SIG-M5 treated with dmso at 0.1 percent for 504 hours (cell line): Measurements from ENCODE around the gene EAF2.
"Not testable (repeated sequence)": the region's sequence is repeated elsewhere in the genome, so short reads cannot be mapped to it uniquely, and the experiment has no call there.

Experiments
- DNase-seq: peaks from one replicate; lab custom pipeline; 2025; ENCODE audit not compliant: unreplicated experiment; lab: John Stamatoyannopoulos, UW

Gene EAF2

DNA sequence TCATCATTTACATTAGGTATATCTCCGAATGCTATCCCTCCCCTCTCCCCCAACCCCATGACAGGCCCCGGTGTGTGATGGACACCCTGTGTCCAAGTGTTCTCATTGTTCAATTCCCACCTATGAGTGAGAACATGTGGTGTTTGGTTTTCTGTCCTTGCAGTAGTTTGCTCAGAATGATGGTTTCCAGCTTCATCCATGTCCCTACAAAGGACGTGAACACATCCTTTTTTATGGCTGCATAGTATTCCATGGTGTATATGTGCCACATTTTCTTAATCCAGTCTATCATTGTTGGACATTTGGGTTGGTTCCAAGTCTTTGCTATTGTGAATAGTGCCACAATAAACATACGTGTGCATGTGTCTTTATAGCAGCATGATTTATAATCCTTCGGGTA is 22.8 kb downstream of the EAF2 start:
- not testable (repeated sequence) for DNase-seq

DNA sequence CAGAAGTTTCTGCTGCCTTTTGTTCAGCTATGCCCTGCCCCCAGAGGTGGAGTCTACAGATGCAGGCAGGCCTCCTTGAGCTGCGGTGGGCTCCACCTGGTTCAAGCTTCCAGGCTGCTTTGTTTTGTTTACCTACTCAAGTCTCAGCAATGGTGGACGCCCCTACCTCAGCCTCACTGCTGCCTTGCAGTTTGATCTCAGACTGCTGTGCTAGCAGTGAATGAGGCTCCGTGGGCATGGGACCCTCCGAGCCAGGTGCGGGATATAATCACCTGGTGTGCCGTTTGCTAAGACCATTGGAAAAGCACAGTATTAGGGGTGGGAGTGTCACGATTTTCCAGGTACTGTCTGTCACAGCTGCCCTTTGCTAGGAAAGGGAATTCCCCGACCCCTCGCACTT is 28.2 kb downstream of the EAF2 start:
- DNase-seq, result not testable (repeated sequence)

DNA sequence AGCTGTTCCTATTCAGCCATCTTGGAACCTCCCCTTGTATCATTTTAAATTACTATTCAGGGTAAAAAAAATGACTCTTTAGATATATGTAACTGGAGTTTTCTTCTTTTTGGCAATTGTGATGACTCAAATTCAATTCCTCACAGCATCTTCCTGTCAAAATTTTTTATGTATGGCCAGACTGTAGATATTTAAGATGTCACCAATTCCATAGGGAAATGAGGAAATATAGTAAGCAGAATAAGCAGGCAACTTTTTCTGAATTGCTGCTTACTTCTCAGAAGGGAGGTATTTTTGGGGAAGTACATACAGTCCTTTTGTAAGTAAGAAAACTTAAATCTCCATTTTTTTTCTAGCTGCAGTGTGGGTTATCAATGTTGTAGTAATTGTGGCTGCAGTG is 28.8 kb downstream of the EAF2 start:
- no peak for DNase-seq

DNA sequence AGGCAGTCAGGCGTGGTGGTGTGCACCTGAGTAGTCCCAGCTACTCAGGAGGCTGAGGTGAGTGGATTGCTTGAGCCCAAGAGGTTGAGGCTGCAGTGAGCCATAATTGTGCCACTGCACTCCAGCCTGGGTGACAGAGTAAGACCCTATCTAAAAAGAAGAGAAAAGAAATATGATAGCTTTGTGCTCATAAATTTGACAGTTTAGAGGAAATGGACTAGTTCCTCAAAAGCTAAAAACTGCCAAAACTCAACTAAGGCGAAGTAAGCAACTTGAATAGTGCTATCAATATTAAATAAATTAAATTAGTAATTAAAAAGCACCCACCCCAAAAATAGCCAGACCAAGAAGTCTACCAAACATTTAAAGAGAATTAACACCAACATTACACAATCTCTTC is 34.7 kb downstream of the EAF2 start:
- DNase-seq, result no peak

DNA sequence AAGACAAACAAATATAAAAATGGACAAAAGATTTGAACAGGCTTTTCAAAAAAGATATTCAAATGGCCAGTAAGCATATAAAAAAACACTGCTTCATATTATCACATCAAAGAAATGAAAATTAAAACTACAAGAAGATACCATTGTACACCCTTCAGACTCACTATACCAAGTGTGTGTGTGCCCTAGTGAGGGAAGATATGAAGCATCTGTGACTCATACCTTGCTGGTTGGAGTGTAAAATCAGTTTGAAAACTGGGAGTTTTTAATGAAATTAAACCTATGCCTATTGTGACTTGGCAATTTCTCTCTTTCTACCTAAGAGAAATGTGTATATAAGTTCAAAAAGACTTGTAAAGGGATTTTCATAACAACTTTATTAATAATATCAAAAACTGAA is 35.7 kb downstream of the EAF2 start:
- DNase-seq, result no peak

DNA sequence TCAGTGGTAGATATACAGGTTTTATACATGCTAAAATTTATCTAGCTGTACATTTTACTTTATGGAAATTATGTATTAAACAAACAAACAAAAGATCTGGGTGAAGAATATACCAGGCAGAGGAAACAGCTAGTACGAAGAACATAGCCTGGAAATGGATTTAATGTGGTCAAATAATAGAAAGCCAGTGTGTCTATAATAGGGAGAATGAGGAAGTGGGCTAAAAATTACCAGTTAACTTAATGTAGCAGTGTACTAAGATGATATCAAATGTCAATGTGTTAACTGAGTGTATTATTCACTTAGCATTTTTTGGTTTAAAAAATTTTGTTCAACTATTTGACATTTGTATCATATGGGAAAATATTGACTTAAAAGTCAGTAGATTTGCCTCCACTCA is 36.4 kb downstream of the EAF2 start:
- peak; percentile 47 for DNase-seq

DNA sequence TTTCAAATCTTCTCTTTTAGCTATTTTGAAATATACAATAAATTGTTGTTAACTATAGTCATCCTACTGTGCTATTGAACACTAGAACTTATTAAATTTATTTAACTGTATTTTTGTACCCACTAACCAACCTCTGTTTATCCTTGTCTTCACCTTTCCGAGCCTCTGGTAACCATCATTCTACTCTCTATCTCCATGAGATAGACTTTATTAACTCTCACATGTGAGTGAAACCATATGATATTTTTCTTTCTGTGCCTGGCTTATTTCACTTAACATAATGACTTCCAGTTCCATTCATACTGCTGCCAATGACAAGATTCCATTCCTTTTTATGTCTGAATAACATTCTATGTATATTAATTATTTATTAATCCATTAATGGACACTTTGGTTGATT is 43.4 kb downstream of the EAF2 start:
- no peak for DNase-seq

DNA sequence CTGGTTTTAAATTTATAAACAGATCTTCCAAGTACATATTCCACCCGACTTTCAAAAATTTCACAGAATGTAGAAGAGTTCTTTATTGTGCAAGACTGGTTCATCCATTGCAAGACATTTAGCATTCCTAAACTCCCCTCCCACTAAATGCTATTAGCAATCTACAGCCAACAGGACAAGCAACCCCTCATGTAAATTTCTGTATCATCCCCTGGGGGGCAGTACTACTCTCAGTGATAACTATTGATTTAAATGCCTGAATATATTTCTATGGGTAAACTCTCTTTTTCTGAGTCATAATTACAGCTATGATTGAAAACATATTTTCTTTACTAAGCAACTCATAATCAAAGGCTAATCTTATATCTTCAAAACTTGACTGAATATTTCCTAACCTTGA is 48.5 kb downstream of the EAF2 start:
- DNase-seq, result peak; percentile 17

DNA sequence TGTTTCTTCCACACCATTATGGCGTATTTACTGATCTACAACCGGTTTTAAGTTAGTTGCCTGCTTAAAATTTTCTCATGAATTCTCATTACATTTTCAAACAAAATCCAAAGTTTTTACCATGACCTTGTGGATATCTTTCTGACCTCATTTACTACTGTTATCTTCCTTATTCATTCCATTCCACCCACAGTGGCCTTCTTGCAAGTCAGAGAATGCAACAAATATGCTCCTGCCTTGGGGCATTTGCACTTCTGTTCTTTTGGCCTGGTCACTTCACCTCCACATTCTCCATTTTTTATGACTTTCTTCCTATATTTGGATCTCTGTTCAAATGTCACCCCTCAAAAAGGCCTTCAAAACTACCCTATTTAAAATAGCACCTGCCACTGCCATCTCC is 50.4 kb downstream of the EAF2 start:
- no peak for DNase-seq

DNA sequence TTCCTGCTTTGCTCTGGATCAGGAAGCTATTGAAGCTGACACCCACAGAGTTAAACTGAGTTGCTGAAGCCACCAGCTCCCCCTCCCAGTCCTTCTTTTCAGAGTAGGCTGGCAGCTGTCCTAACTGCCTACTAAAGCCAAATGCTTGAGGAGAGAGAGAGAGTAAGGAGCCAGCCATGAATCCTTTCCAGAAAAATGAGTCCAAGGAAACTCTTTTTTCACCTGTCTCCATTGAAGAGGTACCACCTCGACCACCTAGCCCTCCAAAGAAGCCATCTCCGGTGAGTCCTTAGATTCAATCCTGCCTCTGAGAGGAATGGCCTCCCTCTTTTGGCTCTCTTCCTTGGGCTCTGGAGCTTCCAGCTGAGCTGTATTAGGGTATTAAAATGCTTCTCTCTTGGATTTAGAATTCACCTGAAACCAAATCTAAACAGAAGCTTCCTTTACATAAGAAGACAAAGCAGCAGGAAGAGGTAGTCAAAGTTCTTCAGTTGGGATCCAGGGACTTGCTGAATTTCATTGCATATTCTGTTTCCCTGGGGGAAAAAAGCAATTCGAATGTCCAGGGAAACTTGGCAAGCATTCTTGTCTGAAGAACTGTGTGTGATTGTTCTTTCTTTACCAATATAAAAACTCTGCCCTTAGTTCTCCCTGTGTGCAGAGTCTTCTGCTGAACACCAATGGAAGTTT is 59.4 kb downstream of the EAF2 start, which contains the start of gene SLC15A2:
Gene SLC15A2, plus strand, starts transcription at position 101 of the 690 bp plus-strand sequence. Its CDS starts 76 bp downstream, at position 177.
- no peak for DNase-seq

DNA sequence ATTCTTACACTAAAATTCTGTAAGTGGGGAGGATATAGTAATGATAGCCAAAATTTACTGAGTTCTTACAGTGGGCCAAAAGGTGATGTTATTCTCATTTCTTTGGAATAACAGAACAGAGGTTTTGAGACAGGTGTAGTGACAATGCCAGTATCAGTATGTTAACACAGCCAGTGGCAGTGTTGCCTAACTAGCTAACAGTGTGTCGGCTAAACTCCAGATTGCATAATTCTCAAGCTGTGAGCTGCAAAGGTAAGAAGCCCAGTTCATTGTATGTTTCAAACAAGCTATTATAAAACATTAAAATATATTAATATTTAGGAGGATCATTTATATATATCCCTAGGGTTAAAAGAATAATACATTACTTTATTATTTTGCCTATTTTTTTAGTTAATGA is 60.1 kb downstream of the EAF2 start:
- no peak for DNase-seq

DNA sequence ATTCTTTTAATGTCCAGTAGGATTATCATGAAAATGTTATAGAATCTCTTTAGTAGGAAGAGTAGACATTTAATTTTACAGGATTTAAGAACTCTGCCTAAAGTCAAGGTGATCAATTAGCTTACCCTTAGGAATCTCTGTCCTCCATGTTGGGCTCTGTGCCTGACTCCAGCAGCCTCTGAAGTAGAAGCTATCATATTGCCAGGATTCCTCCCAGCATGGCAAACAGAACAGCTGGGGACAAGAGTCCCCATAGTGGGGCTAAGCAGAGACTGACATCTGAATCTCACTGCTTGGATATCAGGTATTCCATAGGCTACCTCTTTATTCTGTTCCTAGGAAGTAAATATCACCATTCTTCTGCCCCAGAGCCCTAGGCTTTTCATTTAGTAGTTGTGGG is 60.7 kb downstream of the EAF2 start:
- DNase-seq, result no peak

DNA sequence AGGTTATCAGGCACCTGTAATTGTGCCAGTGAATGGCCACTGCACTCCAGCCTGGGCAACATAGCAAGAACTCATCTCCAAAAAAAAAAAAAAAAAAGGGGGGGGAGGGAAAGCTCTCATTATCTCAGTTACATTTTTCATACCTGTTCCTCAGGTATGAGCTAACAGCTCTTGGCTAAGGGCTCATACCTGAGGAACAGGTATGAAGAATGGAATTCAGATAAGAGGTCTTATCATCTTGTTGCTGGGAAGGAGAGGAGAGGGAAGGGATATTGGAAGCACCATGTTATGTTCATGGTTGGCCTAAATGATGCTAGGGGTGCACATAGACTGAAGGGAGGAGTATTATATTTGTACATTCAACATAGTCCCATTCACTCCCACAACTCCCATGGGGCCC is 61.8 kb downstream of the EAF2 start:
- DNase-seq, result no peak

DNA sequence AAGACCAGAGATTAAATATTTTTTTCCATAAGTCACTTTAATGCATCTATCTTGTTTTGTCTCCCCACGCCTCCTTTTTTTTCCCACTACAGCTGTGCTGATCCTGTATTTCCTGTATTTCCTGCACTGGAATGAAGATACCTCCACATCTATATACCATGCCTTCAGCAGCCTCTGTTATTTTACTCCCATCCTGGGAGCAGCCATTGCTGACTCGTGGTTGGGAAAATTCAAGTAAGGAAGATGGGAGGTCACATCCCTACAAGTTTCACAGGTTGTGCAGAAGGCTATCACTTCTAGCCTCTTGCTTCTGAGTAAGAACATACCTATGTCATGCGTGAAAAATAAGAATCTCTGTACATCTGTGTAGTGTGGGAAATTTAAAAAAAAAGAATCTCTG is 62.3 kb downstream of the EAF2 start:
- no peak for DNase-seq

DNA sequence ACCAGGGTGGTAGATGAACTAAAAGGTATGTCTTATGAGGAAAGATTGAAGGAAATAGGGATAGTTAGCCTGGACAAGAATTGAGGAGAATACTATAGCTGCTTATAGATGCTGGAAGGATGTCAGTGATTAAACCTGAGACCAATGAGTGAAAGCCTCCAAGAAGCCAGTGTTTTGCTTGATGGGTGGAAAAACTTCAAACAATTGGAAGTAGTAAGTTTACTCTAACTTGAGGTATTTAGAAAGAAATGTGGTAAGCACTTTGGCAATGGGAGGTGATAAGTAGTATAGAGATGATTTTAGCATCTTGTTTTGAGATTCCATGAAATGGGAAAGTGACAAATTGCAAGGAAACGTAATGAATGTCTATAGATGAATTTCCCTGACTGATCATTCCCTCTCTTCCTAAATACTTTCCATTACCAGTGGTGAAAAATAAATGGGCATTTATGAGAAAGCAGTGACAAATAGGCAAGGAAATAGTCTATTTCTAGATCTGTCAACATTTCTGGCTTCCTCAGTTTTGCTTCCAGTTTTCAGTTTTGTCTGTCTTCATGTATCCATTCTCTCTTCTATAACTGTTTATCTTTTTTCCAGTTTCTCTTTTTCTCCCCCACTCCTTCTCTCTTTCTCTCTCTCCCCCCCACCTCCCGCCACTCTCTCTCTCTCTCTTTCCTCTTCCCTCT is 78.4 kb downstream of the EAF2 start:
- DNase-seq, result peak; percentile 6

DNA sequence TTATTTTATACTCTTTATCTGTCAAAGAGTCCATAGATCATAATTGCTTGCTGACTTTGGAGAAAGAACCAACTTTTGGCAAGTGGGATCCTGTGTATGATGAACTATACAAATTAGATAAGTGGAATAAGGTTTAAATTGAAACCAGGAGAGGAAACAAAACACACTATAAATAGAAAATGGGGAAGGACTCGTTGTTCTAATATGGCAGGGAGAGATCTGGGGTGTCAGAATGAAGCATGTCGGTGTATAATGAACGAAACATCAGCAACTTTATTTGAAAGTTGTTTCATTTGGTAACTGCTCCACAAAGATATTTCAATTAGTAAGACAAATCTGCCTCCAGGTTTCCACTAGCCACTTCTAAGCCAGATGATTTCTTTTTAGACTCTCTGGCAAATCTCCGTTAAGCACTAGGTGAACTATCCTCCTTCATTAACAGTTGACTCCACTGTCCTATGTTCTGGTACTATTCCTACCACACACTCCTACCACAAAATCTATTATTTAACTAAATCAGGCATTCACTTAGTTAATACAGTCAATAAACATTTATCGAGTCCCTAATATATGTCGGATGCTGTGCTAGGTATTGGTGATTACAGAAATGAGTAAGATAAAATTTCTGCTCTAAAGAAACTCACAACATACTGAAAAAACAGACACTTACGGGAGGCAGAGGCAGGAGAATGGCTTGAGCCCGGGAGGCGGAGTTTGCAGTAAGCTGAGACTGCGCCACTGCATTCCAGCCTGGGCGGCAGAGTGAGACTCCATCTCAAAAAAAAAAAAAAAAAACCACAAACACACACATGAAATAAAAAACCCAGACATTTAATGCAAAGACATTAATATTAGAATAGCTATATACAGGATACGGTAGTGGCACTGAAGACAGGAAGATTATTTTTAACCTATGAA is 79.3 kb downstream of the EAF2 start:
- peak; percentile 33 for DNase-seq

DNA sequence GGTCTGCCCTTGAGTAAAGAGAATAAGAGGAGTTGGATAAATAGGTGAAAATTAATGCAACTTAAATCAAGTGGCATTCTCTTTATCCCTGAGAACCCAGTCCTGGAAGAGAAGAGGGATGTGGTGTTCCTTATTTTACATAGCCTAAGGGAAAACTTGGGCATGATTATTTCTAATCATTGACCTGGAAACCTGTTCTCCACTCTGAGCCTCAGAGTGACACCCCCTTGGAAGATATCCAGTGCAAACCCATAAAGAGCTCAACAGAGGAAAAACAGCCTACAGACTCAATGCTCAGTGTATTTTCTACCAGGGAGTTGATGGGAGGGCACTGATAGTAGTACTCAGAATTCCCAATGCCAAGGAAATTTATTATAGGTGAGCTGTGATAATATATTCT is 81.2 kb downstream of the EAF2 start:
- no peak for DNase-seq

DNA sequence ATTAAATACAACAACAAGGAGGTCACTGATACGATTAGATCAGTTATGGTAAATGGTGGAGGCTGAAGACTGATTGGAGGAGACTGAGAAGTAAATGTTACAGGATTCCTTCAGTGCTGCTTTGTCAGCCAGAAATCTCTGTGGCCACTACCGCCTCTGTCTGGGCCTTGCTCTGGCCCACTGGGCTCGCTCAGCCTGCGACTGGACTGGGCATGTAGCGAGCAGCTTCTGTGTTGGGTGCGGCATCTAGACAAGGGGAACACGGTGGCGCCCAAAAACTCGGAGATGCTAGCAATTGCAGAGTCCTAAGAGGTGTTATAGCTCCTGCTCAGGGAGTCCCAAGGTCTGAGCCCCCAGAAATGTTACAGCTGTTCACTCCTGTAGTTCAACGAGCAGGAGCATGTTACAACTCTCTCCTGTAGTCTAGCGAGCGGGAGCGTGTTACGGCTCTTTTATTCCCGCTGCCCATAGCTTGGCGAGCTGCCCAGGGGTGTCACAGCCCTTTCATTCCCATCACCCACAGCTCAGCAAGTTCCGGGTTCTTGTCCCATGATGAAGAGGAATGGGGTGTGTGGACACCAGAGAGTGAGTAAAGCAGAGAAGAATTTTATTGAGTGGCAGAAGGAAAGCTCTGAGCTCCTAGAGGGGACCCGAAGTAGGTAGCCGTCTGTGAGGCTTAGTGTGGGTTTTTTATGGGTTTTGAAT is 83.9 kb downstream of the EAF2 start:
- DNase-seq, result no peak

DNA sequence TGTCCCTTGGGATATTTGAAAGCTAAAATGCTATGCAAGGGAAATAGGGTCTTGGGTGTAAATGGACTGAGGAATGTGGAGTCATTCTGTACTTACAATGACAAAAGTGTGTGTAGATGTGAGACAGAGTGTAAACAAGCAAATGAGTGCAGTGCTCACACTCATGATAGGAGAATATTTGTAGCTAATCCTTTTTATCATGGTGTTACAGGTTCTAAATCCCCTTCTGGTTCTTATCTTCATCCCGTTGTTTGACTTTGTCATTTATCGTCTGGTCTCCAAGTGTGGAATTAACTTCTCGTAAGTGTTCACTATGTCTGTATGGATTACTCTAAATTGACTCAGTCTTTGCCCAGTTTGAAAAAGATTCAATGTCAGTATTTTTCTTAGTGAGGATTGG is 89.7 kb downstream of the EAF2 start:
- DNase-seq, result no peak

DNA sequence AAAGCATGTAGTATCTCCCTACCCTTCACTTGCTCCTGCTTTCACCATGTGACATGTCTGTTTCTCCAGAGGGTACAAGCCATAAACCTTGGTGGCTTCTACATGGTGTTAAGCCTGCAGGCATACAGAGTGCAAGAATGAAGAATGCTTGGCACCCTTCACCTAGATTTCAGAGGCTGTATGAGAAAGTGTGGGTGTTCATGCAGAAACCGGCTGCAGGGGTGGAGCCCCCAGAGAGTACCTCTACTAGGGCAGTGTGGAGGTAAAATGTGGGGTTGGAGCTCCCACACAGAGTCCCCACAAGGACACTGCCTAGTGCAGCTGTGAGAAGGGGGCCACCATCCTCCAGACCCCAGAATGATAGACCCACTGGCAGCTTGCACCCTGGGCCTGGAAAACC is 91.4 kb downstream of the EAF2 start:
- DNase-seq, result no peak
